ENCODE results near the gene NRXN2.
"Not testable (repeated sequence)": the region's sequence is repeated elsewhere in the genome, so short reads cannot be mapped to it uniquely, and the experiment has no call there.

Gene NRXN2

GRCh38 chr11:64601605-64602465, 121.2 kb downstream of the NRXN2 start:
- no peak for DNase-seq

DNA sequence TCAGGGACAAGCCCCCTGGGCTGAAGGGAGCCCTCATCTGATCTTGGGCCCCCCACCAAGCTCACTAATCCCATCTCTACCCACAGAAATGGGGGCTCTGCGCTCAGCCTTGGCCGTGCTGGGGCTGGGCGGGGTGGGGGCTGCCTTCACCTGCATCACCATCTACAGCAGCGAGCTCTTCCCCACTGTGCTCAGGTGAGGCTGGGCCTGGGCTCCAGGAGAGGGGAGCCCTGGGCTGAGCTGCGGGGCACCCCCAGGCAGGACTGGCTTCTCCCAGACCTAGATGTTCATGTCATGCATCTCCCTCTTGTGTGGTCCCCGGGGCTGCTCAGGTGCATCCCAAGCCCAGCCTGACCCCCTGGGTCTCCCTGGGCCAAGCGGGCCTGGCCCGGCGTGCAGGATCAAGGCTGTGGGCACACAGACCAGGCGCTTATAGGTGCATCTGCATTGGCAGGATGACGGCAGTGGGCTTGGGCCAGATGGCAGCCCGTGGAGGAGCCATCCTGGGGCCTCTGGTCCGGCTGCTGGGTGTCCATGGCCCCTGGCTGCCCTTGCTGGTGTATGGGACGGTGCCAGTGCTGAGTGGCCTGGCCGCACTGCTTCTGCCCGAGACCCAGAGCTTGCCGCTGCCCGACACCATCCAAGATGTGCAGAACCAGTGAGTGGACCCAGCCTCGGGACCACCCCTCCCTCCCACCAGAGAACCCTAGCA, 122.6 kb downstream of the NRXN2 start:
- no peak for DNase-seq

DNA sequence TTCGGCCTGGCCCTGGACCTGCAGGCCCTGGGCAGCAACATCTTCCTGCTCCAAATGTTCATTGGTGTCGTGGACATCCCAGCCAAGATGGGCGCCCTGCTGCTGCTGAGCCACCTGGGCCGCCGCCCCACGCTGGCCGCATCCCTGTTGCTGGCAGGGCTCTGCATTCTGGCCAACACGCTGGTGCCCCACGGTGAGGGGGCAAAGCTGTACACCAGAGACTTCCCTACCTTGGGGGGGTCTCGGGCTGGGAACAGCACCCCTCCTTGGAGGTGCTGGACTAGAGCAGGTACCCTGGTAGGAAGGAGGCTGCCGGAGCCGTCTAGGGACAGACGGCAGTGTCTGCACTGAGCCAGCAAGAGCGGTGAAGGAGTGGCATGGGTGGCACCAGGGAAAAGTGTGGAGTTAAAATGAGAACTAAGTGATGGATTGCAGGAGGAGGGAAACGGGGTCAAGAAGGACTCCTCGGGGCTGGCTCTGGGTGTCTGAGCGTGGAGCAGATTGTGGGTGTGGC, 123.2 kb downstream of the NRXN2 start:
- DNase-seq = no peak

DNA sequence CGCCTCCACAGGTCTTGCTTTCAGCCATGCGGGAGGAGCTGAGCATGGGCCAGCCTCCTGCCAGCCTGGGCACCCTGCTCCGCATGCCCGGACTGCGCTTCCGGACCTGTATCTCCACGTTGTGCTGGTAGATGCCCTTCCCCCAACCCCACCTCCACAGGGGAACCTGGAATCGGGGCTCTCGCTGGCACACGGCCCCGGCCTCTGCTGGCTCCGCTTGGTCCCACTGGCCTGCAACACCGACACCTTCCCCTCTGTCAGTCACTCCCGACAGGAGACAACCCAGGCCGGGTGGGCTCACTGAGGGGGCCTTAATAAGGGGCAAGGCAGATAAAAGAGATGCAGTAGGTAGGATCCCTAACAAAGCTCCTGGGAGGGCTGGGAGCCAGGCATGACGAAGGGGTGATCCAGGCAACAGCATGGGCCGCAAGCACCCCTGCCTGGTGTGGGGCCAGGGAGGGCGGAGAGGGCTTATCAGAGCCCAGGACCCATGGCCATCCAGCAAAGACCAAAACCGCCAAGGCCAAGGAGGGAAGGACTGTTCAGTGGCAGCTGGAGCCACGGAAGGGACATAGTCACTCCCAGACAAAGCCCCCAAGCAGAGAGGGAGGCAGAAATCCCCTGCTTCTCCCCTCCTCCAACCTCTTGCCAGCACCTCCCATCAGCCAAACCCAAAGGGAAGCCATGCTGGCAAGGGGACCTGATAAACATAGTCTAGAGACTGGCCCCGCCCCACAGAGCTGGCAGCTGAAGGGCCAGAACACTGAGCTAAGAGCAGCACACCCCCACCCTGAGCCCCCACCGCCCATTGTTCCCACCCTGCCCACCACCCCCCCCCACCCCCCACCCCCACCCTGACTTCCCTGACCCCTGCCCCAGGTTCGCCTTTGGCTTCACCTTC, 124.0 kb downstream of the NRXN2 start:
- DNase-seq = no peak

GRCh38 chr11:64598106-64598796, 124.7 kb downstream of the NRXN2 start:
- DNase-seq = no peak

GRCh38 chr11:64597671-64598101, 125.3 kb downstream of the NRXN2 start:
- DNase-seq = no peak

- DNase-seq = not testable (repeated sequence)
Observed at GRCh38 chr11:64595922-64596321, 127.1 kb downstream of the NRXN2 start.

DNA sequence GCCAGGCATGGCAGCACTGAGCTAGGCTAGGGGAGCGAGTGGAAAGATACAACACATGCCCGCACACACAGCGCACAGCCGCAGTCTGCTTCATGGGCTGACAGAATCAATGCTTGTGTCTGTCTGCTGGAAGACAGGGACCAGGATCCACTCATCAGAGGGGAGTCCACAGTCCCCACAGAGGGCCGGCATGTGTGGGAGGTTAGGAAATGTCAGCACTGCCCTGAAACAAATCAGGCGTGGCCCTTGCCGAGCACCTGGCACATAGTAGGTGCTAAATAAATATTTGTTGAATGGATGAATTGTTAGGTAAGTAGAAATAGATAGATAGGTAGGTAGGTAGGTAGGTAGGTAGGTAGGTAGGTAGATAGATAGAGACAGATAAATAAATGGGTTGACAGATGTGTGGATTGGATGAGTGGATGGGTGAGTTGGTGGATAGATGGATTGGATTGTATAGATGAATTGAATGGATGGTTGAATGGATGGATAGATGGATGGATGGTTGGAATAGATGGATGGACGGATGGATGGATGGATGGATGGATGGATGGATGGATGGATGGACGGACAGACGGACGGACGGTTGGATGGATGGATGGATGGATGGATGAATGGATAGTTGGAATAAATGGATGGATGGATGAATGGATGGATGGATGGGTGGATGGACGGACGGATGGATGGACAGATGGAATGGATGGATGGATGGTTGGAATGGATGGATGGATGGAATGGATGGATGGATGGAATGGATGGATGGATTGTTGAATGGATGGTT, 128.6 kb downstream of the NRXN2 start:
- no peak for DNase-seq

DNA sequence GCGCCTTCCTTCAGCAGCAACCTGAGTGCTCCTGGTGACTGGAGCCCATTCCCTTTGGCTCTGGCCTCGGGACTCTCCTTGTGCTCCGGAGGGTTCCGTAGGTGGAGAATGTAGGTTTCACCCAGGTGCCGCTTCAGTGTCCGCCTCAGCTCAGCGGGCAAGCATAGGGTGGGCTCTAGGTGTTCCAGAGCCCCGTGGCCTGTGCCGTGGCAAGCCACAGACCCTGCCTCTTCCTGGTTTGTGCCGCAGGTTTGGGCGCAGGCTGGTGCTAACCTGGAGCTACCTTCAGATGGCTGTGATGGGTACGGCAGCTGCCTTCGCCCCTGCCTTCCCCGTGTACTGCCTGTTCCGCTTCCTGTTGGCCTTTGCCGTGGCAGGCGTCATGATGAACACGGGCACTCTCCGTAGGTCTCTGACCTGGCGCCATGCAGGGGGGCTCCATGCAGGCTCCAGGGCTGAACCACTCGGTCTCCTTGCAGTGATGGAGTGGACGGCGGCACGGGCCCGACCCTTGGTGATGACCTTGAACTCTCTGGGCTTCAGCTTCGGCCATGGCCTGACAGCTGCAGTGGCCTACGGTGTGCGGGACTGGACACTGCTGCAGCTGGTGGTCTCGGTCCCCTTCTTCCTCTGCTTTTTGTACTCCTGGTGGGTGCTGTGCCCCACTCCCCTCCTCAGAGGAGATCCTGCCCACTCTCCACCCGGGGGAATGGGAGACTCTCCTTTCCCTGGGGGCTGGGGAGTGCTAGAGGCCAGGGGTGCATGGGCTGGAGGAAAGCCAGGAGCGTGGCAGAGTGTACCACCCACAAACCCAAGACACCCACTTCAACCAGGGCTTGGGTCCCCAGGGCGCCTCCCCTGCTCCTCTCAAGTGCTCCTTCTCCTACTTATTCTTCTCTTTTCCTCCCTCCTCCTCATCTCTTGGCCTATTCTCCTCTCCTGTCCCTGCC, 129.6 kb downstream of the NRXN2 start:
- no peak for DNase-seq

DNA sequence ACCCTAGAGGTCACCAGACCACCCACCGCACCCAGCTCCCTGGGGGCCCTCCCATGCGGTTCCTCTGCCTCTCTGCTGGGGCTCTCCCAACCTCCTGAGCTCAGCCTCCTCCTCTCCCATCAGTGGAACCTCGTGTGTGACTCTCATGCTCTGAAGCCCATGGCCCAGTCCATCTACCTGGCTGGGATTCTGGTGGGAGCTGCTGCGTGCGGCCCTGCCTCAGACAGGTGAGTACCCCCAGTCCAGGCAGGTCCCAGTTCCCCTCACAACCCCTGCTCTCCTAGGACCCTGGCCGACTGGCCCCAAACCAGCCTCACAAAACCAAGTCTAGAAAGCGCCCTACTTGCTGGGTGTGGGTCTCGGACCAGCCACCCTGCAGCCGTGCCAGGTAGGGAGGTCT, 130.3 kb downstream of the NRXN2 start:
- no peak for DNase-seq

DNA sequence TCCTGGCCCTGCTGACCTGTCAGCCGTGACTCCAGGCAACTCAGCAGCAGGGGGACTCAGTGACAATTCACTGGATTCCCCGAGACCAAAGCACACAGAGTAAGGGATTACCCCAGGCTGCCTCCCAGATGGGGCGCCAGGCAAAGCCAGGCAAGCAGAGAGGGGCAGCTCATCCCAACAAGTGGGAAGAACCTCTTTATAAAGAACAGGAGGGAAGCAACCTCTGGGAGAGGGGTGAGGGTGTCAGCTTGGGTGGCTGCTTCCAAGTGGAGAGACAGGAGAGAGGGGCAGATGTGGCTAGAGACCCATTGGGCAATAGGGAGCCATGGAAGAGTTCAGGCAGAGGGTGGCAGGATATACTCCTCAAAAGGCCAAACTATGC, 130.8 kb downstream of the NRXN2 start:
- no peak for DNase-seq

- no peak for DNase-seq
Observed at GRCh38 chr11:64591257-64592233, 131.5 kb downstream of the NRXN2 start.

DNA sequence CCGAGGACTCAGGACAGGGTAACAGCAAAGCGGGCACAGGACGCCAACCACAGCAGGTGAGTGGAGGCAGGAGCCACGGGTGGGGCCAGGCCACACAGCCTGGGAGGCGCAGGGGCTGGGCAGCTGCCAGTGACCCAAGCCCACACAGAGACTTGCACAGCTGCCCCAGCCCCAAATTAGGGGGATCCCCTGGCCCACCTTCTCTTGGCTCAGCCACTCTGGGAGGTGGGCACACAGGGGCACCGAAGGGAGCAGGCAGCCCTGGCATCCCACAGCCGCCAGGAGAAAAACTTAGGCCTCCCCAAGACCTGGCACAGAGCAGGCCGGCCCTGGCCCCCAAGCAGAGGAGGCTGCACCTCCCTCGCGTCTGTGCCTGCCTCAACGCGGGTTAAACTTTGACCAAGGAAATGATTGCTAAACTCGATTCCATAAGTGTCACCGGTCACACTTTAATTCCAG, 132.2 kb downstream of the NRXN2 start, which contains the start of gene SLC22A12:
TSS of gene SLC22A12 (plus strand) at position 458 of the 459 bp plus-strand sequence. CDS start 337 bp downstream, outside the sequence.
- no peak for DNase-seq

DNA sequence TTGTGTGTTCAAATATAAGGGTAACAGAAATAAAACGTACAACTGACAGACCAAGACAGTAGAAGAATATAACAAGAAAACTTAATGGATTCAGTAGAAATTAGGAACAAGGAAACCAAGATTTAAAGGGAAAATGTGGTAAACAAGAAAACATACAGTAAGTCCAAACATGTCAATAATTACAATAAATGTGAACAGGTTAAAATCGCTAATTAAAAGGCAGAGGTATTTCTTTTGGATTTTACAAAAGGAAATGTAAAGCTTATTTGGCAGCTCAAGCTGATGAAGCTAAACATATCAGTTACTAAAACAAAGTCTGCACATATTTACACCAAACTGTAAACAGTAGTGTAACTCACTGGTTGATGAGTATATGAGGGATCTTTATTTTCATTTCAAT, 134.3 kb downstream of the NRXN2 start:
- DNase-seq = no peak

- DNase-seq = no peak
Observed at GRCh38 chr11:64586366-64586765, 136.6 kb downstream of the NRXN2 start.

DNA sequence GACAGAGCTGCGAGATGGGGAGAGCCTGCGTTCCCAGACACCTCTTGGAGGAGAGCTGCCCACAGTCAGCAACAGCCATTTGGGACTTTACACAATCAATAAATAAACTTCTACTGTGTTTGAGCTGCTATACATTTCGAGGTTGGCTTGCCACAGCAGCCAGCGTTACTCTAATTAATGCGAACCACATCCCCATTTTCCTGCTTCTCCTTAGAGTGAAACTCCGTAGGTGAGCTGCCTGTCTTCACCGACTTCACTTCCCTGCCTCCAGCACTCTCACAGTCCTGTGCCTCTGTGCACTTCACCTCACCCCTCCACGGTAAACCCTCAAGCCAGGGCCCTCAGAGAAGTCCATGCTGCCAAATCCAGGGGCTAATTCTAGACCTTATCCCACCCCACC, 137.8 kb downstream of the NRXN2 start:
- no peak for DNase-seq

GRCh38 chr11:64583296-64584262, 139.4 kb downstream of the NRXN2 start:
- DNase-seq = no peak

DNA sequence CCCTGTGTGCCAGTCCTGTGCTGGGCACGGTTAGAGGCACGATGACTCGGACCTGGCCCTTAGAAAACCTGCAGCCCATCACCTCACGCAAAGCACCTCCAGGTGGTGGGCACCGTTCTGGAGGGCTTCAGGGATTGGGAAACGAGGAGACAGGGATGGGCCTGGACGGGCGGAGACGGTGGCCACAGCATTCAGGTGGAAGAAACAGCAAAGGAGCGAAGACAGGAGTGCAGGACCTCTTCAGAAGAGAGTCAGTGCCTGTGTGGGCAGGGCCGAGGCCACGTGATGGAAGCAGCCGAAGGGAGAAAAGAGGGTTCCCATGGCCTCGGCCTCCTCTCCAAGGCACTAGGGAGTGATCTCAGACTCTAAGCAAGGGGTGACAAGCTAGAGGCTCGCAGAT, 140.1 kb downstream of the NRXN2 start:
- DNase-seq = no peak
